ENCODE data around the gene VIPR2. TPM values are rescaled to one million over a fixed set of nuclear protein-coding genes. Genes with fewer than 3 reads are reported as not detected.
"Not testable (repeated sequence)": the region's sequence is repeated elsewhere in the genome, so short reads cannot be mapped to it uniquely, and the experiment has no call there.

VIPR2 gene
- total and polyA plus RNA-seq, 3 donors from 2014 or later, result 2.5 to 5.3 (median 4.9) TPM

DNA sequence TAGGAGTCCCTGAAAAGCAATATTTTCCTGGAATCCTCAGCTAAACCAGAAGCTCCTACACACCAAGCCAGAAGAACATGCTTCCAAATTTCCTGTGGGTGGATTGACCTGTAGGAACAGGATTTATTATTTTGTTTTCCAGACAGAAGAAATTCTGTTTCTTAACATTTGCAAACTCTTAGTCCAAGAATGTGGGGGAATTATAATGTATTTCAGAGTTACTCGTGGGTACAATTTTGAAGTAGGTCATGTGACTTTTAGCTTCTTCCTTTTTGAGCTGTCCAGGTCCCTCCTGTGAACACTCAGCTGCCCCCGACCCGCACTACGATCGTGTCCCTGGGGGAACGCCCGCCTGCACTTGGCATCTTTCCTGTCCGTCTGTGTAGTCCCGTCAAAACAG is 27.7 kb upstream of the VIPR2 start:
- no peak for DNase-seq
- Histone ChIP-seq H3K9me3 (no peaks in the 10 kb centered on the region), H3K4me3 (no peak overlapping the region), H3K36me3 (ENCODE audit: low read depth, missing control alignments) (no peaks in the 10 kb centered on the region), H3K4me1 (no peaks in the 10 kb centered on the region), H3K27me3 (no peaks in the 10 kb centered on the region), H3K27ac (no peak overlapping the region)
- intact Hi-C loops (cut with DNase I; ENCODE audit: low total_unique reads), result no loop called here
- 58 to 63% methylated on average over 9 of the region's 9 CpGs for WGBS, 2 donors
- TF ChIP-seq POLR2A (IDR thresholded peaks at IDR 0.05), result no peak
- TF ChIP-seq, protein P1, sequence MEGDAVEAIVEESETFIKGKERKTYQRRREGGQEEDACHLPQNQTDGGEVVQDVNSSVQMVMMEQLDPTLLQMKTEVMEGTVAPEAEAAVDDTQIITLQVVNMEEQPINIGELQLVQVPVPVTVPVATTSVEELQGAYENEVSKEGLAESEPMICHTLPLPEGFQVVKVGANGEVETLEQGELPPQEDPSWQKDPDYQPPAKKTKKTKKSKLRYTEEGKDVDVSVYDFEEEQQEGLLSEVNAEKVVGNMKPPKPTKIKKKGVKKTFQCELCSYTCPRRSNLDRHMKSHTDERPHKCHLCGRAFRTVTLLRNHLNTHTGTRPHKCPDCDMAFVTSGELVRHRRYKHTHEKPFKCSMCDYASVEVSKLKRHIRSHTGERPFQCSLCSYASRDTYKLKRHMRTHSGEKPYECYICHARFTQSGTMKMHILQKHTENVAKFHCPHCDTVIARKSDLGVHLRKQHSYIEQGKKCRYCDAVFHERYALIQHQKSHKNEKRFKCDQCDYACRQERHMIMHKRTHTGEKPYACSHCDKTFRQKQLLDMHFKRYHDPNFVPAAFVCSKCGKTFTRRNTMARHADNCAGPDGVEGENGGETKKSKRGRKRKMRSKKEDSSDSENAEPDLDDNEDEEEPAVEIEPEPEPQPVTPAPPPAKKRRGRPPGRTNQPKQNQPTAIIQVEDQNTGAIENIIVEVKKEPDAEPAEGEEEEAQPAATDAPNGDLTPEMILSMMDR (IDR thresholded peaks at IDR 0.05), result no peak

DNA sequence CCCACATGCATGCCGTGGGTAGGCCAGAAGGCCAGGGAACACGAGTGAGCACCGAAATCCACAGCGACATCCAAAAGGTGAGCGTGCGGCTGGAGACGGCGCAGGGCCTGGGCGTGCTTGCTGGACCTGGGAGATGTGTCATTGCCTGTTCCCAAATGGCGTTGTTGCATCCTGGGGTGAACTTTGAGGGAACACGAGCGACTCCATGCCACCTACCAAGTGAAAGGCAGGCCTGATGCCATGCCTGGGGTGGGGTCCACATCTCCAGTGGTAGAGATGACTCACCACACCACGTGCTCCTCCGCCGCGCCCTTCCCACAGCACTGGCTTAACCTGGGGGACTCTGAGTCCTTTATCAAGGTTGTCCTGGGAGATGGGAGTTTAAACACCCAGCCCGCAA is 24.7 kb upstream of the VIPR2 start:
- DNase-seq, result no peak

GRCh38 chr7:159167139-159167538 is 22.5 kb upstream of the VIPR2 start:
- H3K27me3 ChIP-seq, result no peaks in the 10 kb centered on the region
- H3K9me3 ChIP-seq, result no peaks in the 10 kb centered on the region
- TF ChIP-seq, protein P1 (IDR thresholded peaks at IDR 0.05), result no peak
- TF ChIP-seq POLR2A (IDR thresholded peaks at IDR 0.05), result no peak
- H3K36me3 ChIP-seq (ENCODE audit: low read depth, missing control alignments), result no peaks in the 10 kb centered on the region
- intact Hi-C loops (cut with DNase I; ENCODE audit: low total_unique reads), result no loop called here
- H3K4me1 ChIP-seq, result no peaks in the 10 kb centered on the region
- no peak for DNase-seq
- 83 to 93% methylated on average over 7 to 15 of the region's 15 CpGs for WGBS, 2 donors
- H3K27ac ChIP-seq, result no peak overlapping the region
- H3K4me3 ChIP-seq, result no peak overlapping the region

More for the DNA sequence above, 24.7 kb upstream of the VIPR2 start:
- 81 to 89% methylated on average over 16 to 17 of the region's 17 CpGs for WGBS, 2 donors
- Histone ChIP-seq H3K27ac (no peak overlapping the region), H3K4me1 (no peaks in the 10 kb centered on the region), H3K36me3 (ENCODE audit: low read depth, missing control alignments) (no peaks in the 10 kb centered on the region), H3K4me3 (no peak overlapping the region), H3K27me3 (no peaks in the 10 kb centered on the region), H3K9me3 (no peaks in the 10 kb centered on the region)
- no peak for TF ChIP-seq POLR2A (IDR thresholded peaks at IDR 0.05)
- TF ChIP-seq, protein P1 (IDR thresholded peaks at IDR 0.05), result no peak
- intact Hi-C loops (cut with DNase I; ENCODE audit: low total_unique reads), result no loop called here

DNA sequence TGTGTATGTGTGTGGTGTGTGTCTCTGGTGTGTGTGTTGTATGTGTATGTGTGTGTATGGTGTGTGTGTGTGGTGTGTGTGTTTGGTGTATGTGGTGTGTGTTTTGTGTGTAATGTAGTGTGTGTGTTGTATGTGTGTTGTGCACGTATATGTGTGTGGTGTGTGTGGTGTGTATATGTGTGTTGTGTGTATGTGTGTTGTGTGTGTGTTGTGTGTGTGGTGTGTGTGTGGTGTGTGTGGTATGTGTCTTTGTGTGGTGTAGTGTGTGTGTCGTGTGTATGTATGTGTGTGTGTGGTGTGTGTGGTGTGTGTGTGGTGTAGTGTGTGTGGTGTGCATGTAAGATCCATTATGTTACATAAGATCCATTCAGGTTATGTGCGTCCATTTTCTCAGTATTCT is 21.9 kb upstream of the VIPR2 start:
- no peaks in the 10 kb centered on the region for H3K36me3 ChIP-seq (ENCODE audit: low read depth, missing control alignments)
- no peaks in the 10 kb centered on the region for H3K27me3 ChIP-seq
- H3K9me3 ChIP-seq, result no peaks in the 10 kb centered on the region
- TF ChIP-seq, protein P1 (IDR thresholded peaks at IDR 0.05), result no peak
- no peak for TF ChIP-seq POLR2A (IDR thresholded peaks at IDR 0.05)
- WGBS, 2 donors, result 55 to 64% methylated on average over 3 of the region's 3 CpGs
- no peaks in the 10 kb centered on the region for H3K4me1 ChIP-seq
- H3K27ac ChIP-seq, result no peak overlapping the region
- DNase-seq, result no peak
- intact Hi-C loops (cut with DNase I; ENCODE audit: low total_unique reads), result no loop called here
- H3K4me3 ChIP-seq, result no peak overlapping the region

DNA sequence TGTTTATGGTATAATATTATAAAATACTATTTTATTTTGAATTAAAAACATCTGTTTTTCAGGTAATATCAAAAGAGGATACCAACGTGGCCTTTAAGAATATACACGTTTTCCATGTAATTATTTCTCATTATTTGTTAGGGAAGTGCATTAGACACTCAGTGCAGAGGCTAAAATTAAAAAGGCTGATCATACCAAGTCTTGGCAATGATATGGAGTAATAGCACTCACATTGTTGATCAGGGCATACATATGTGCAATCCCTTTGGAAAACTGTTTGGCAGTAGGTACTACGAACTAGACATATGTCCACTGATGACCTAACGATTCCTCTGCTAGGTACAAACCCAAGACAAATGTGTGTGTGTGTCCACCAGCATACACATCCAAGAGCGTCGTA is 20.7 kb upstream of the VIPR2 start:
- intact Hi-C loops (cut with DNase I; ENCODE audit: low total_unique reads), result no loop called here
- no peak for TF ChIP-seq POLR2A (IDR thresholded peaks at IDR 0.05)
- TF ChIP-seq, protein P1 (IDR thresholded peaks at IDR 0.05), result no peak
- no peak overlapping the region for H3K27ac ChIP-seq
- no peaks in the 10 kb centered on the region for H3K4me1 ChIP-seq
- no peaks in the 10 kb centered on the region for H3K27me3 ChIP-seq
- no peak overlapping the region for H3K4me3 ChIP-seq
- WGBS, 2 donors, result 90 to 93% methylated on average over 6 of the region's 6 CpGs
- H3K36me3 ChIP-seq (ENCODE audit: low read depth, missing control alignments), result no peaks in the 10 kb centered on the region
- DNase-seq, result no peak
- H3K9me3 ChIP-seq, result no peaks in the 10 kb centered on the region

- 81 to 87% methylated on average over 5 to 6 of the region's 11 CpGs for WGBS, 2 donors
- H3K4me1 ChIP-seq; H3K27me3 ChIP-seq; intact Hi-C loops (cut with DNase I; ENCODE audit: low total_unique reads); H3K36me3 ChIP-seq (ENCODE audit: low read depth, missing control alignments); DNase-seq; H3K27ac ChIP-seq; H3K4me3 ChIP-seq; H3K9me3 ChIP-seq: not testable (repeated sequence)
Measured at GRCh38 chr7:159163703-159164301, 19.1 kb upstream of the VIPR2 start.

- H3K27ac ChIP-seq, result peak overlapping the region in 1 of 2 donors; percentile 50
- H3K4me3 ChIP-seq; H3K4me1 ChIP-seq; intact Hi-C loops (cut with DNase I; ENCODE audit: low total_unique reads); H3K9me3 ChIP-seq; H3K27me3 ChIP-seq; H3K36me3 ChIP-seq (ENCODE audit: low read depth, missing control alignments); DNase-seq: not testable (repeated sequence)
- WGBS, 2 donors, result 75 to 83% methylated on average over 21 of the region's 21 CpGs
Measured at GRCh38 chr7:159162050-159162626, 17.5 kb upstream of the VIPR2 start.
